ENCODE results near the gene ABLIM1.

The ABLIM1 gene

GRCh38 chr10:114679552-114679951, 21.5 kb upstream of the ABLIM1 start:
- DNase-seq, result no peak

- no peak for DNase-seq
Measured at GRCh38 chr10:114678820-114679219, 20.7 kb upstream of the ABLIM1 start.

- no peak for DNase-seq
Measured at GRCh38 chr10:114678336-114678735, 20.3 kb upstream of the ABLIM1 start.

- DNase-seq, result no peak
Measured at GRCh38 chr10:114674346-114674745, 16.3 kb upstream of the ABLIM1 start.

- no peak for DNase-seq
Measured at GRCh38 chr10:114669648-114670047, 11.6 kb upstream of the ABLIM1 start.

GRCh38 chr10:114668375-114669080, 10.5 kb upstream of the ABLIM1 start:
- DNase-seq, result no peak

- DNase-seq, result no peak
Measured at GRCh38 chr10:114665873-114666272, 7.8 kb upstream of the ABLIM1 start.

- DNase-seq, result no peak
Measured at GRCh38 chr10:114665406-114665805, 7.3 kb upstream of the ABLIM1 start.

- DNase-seq, result no peak
Measured at GRCh38 chr10:114664127-114664526, 6.1 kb upstream of the ABLIM1 start.

GRCh38 chr10:114663626-114664025, 5.6 kb upstream of the ABLIM1 start:
- DNase-seq, result no peak

- DNase-seq, result no peak
Measured at GRCh38 chr10:114662646-114663217, 4.7 kb upstream of the ABLIM1 start.

- no peak for DNase-seq
Measured at GRCh38 chr10:114661212-114661880, 3.3 kb upstream of the ABLIM1 start.

GRCh38 chr10:114655671-114656070, 2.4 kb downstream of the ABLIM1 start:
- DNase-seq, result no peak

- DNase-seq, result no peak
Measured at GRCh38 chr10:114654822-114655575, 3.1 kb downstream of the ABLIM1 start.

GRCh38 chr10:114653926-114654325, 4.1 kb downstream of the ABLIM1 start:
- no peak for DNase-seq

- DNase-seq, result no peak
Measured at GRCh38 chr10:114652402-114653368, 5.4 kb downstream of the ABLIM1 start.

- no peak for DNase-seq
Measured at GRCh38 chr10:114650831-114651230, 7.2 kb downstream of the ABLIM1 start.

GRCh38 chr10:114650266-114650665, 7.8 kb downstream of the ABLIM1 start:
- no peak for DNase-seq

- DNase-seq, result no peak
Measured at GRCh38 chr10:114649217-114649903, 8.7 kb downstream of the ABLIM1 start.

GRCh38 chr10:114648368-114648767, 9.7 kb downstream of the ABLIM1 start:
- no peak for DNase-seq

- DNase-seq, result no peak
Measured at GRCh38 chr10:114647545-114648138, 10.4 kb downstream of the ABLIM1 start.

Measured in NCI-H1436 treated with DMSO at 0.1 percent for 48 hours (cell line).